HG03196 (cell line): Measurements from ENCODE around the gene AGBL4.

Source experiments
- ATAC-seq: cut with Tn5 transposase; IDR thresholded peaks from one replicate; pipeline ENCODE4 v1.9.1; 2021; ENCODE audit not compliant: unreplicated experiment

Gene AGBL4

DNA sequence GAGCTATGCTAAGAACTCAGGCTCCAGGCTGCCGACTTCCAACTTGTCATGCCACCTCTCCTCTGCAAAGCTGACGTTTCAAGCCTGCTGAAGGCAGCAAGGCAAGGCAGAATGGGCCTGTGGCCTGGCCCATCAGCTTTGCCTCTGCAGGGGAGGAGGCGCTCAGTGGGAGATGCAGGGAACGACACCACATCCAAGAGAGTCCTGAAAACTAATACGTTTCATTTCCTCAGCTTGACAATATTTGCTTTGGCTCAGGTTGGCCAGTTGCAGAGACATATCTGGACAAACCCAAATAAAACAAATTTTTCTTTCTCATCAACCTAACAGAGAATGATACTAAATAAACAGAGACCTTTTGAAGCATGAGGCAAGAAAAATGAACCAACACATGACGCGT, 1282.4 kb downstream of the AGBL4 start:
- ATAC-seq, result no peak

DNA sequence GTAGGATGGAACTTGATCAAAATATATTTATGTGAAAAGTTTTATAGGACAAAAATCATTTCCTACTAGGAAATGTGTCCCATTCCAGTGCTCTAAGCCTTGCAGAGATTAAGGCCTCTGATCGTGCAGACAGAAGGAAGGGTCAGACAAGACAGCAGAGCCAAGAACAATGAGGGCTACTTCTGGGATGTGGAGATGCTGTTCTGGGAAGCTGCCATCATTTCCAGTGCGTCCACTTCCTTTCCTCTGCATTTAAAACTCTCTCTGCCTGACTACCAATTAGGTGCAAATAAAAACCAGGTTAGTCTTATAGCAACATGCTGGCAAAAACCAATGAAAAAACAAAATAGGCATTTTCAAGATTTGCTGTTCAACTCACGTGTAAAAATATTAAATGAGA, 1283.1 kb downstream of the AGBL4 start:
- no peak for ATAC-seq

- ATAC-seq, result no peak
Measured at GRCh38 chr1:48739091-48739490, 1284.7 kb downstream of the AGBL4 start.

GRCh38 chr1:48738356-48738755, 1285.4 kb downstream of the AGBL4 start:
- no peak for ATAC-seq

- no peak for ATAC-seq
Measured at GRCh38 chr1:48735796-48736195, 1288.0 kb downstream of the AGBL4 start.

DNA sequence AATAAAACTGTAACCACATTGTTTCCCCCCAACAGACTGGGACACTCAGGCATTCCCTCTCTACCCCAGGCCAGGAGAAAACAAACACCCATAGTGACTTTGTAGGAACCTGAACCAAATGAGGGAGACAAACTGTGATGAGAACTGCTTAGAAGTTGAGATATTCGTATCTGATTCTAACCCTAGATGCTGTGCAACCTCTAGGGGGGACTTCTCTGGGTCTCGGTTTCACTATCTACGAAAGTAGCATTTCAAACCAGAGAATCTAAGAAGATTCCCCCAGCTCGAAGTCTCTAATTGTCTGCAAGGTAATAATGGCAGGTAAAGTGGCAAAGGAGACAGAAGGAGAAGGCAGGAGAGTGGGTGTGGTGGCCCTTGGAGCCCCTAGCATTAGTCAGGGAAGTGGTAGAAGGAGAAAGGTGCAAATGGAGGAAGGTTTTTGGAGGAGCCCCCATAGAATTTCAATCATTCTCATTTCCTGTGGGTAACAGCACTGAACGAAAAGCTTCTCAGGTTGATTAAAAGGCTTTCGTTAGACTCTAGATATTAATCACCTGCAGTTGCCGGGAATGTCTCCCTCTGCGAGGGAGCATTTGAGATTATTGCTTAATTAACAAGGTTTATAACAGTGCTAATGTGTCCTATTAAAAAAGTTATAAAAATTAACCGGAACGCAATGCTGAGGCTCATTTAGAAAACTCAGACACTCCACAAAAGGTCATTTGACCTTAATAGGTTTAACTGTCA, 1293.4 kb downstream of the AGBL4 start:
- no peak for ATAC-seq

DNA sequence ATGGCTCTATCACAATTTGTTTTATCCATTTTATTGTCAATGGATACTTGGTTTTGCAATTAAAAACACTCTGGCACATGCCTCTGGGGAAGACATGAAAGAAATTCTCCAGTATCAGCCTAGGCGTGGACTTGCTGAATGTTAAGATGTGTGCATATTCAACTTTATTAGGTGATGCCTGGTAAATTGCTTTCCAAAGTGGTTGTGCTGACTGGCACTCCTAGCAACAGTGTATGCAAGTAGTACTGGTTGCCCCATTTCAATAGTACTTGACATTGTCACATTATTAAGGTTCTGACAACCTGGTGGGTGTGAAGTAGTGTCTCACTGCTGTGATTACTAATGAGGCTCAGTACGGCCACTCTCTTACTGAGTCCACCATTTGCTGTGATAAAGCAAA, 1295.2 kb downstream of the AGBL4 start:
- no peak for ATAC-seq

- ATAC-seq, result peak; percentile 59
Measured at GRCh38 chr1:48726557-48727215, 1297.1 kb downstream of the AGBL4 start.

- ATAC-seq, result no peak
Measured at GRCh38 chr1:48726139-48726538, 1297.6 kb downstream of the AGBL4 start.

GRCh38 chr1:48725341-48726046, 1298.3 kb downstream of the AGBL4 start:
- no peak for ATAC-seq

- no peak for ATAC-seq
Measured at GRCh38 chr1:48720929-48721328, 1302.8 kb downstream of the AGBL4 start.

DNA sequence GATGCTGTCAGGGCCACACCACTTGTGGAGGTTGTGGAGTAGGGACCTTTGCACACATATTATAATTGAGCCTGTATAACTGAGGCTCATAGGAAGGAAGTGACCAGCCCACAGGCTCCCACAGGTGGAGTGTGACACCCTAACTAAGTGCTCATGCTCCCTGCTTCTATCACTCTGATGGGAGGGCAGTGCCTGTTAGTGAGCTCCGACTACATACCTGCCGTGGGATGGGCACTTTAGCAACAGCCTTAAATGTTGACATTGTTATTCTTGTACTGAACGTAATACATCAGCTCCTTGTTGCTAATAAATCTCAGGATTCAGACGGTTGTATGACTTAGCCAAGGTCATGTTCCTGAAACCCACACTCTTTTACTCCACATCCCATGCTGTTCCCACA, 1305.0 kb downstream of the AGBL4 start:
- no peak for ATAC-seq

GRCh38 chr1:48718116-48718630, 1305.6 kb downstream of the AGBL4 start:
- no peak for ATAC-seq

- no peak for ATAC-seq
Measured at GRCh38 chr1:48717082-48717481, 1306.7 kb downstream of the AGBL4 start.

- ATAC-seq, result no peak
Measured at GRCh38 chr1:48715921-48716320, 1307.8 kb downstream of the AGBL4 start.

DNA sequence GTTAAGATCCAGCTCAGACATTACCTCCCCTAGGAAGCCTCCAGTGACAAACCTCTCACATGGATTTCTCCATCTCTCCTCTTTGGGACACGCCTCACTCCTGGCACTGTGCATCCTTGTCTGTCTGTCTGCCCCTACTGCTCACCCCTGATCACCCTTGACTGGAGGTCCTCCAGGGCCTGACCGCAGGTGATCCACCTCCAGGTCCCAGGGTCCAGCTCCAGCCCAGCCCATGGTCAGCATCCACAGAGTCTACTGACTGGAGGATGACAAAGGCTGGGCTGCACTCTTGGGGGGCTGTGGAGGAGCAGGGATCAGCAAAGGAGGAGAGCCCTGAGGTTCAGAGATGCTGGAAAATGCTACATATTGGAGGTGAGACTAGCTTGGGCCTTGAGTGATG, 1312.8 kb downstream of the AGBL4 start:
- ATAC-seq, result no peak

GRCh38 chr1:48710318-48710717, 1313.4 kb downstream of the AGBL4 start:
- ATAC-seq, result no peak

DNA sequence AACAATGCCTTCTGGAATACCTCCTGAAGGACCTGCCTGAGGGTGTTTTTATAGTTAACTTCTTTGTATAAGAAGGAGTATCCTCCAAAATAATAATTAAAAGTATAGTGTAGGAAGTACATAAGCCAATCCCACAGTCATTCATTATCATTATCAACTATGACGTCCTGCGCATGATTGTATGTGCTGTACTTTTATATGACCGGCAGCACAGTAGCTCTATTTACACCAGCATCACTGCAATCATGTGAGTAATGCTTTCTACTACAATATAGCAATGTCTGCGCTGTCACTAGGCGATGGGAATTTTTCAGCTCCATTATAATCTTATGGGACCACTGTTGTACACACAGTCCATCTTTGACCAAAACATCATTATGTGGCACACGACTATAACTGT, 1319.0 kb downstream of the AGBL4 start:
- no peak for ATAC-seq

DNA sequence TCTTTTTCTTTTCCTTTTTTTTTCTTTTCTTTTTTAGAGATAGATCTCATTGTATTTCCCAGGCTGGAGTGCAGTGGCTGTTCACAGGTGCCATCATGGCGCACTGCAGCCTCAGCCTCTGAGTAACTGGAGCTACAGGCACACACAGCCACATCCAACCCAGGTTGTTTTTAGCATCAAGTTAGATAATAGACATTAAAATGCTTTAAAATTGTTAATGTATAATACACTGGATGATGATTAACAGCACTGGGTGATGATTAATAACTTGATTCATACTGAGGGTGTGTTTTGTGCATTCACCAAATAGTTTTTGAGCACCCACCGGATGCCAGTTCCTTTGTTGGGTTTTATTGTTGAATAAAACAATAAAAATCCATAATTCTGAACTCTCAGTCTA, 1322.3 kb downstream of the AGBL4 start:
- ATAC-seq, result peak; percentile 65

GRCh38 chr1:48697066-48697707, 1326.6 kb downstream of the AGBL4 start:
- ATAC-seq, result peak; percentile 44

- no peak for ATAC-seq
Measured at GRCh38 chr1:48695161-48695560, 1328.6 kb downstream of the AGBL4 start.
